HG02571 (cell line): ENCODE results near the gene MAP7D3.
"Not testable (repeated sequence)": the region's sequence is repeated elsewhere in the genome, so short reads cannot be mapped to it uniquely, and the experiment has no call there.

ENCODE experiments used
- ATAC-seq: cut with Tn5 transposase; IDR thresholded peaks from one replicate; pipeline ENCODE4 v1.9.1; 2021; ENCODE audit warnings: mild to moderate bottlenecking, moderate library complexity; ENCODE audit not compliant: unreplicated experiment

Gene MAP7D3

DNA sequence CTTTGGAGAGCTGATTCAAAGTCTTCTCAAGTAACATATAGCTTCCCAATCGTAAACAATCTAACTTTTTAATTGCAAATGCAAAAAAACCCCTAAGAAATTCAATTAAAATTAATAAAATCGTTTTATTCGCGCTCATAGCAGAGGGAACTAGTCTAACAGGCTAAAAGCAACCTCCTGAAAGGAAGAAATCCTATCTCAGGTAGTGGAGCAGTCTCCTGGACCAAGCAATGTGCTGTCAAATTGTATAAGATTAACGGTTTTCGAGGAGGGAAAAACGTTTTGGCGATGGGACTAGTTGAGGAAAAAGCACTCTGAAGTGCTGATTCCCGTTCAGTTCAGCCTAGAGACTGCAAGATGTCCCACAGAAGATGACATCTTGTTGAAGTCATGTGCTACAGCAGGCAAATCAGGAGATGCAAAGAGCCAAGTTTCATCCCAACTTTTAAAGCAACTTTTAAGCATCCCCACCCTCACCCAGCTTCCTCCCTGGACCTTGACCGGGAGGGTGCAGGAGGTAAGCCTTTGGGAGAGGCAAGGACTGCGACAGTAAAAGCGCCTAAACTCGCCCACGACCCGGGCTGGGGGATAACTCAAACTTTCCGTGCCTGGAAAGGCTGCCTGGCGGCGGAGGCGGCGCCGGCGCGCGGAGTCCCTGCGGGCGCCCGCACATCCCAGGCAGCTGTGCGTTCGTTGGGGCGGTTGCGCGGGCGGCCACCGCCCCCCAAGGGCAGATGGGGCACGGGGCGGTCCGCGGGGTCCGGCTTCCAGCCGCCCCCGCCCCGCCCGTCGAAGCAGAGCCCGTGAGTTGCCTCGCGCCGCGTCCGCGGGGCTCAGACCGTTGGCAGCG, 784 bp downstream of the MAP7D3 start:
- peak; percentile 32 for ATAC-seq

DNA sequence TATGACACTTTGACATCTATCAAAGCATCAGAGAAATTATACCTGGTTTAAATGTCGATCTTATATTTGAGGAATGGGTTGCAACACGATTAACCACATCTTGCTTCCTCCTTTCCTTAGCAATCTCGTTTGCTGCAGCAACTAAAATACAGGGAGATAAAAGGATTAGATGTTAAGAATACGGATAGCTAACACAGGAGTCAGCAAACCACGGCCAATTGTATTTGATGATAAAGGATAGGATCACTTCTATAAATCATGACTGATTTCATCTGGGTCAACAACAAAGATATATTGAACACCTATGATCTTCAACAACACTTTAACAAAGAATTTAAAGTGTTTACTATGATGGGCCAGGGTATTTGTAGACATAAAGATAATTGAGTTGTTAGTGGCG, 5.0 kb downstream of the MAP7D3 start:
- no peak for ATAC-seq

DNA sequence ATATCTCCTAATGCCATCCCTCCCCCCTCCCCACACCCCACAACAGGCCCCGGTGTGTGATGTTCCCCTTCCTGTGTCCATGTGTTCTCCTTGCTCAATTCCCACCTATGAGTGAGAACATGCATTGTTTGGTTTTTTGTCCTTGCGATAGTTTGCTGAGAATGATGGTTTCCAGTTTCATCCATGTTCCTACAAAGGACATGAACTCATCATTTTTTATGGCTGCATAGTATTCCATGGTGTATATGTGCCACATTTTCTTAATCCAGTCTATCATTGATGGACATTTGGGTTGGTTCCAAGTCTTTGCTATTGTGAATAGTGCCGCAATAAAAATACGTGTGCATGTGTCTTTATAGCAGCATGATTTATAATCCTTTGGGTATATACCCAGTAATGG, 13.4 kb downstream of the MAP7D3 start:
- not testable (repeated sequence) for ATAC-seq

DNA sequence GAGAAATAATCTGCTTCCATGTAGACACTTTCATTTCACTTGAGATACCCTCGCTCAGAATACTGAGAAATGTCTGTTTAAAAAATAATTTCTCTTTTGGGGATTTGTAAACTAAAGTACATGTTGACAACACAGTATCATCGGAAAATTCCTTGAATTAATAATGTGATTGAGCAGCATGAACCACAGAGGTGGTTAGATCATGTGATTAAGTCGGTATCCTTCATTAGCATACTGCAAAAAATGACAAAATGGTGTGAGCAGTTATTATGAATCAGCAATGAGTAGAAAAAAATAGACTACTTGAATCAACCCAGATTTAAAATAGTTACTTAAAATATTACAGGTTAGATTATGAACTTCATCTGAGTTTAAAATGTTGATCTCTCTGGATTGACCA, 14.1 kb downstream of the MAP7D3 start:
- ATAC-seq: no peak

DNA sequence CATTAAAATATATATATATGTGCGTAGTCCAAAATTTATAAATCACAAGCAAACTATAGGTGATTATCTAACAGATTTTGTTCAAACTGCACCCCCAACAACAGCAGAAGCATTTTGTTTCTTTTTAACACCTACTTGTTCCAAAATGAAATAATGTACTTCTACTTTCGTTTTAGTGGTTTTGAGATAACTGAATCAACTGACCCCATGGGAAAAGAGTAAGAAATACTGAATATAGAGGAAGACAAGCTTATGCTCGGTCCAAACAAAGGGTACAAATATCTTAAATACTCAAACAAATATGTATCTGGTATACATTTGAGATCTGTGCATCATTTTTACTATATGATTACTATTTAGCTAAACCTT, 22.4 kb downstream of the MAP7D3 start:
- no peak for ATAC-seq

DNA sequence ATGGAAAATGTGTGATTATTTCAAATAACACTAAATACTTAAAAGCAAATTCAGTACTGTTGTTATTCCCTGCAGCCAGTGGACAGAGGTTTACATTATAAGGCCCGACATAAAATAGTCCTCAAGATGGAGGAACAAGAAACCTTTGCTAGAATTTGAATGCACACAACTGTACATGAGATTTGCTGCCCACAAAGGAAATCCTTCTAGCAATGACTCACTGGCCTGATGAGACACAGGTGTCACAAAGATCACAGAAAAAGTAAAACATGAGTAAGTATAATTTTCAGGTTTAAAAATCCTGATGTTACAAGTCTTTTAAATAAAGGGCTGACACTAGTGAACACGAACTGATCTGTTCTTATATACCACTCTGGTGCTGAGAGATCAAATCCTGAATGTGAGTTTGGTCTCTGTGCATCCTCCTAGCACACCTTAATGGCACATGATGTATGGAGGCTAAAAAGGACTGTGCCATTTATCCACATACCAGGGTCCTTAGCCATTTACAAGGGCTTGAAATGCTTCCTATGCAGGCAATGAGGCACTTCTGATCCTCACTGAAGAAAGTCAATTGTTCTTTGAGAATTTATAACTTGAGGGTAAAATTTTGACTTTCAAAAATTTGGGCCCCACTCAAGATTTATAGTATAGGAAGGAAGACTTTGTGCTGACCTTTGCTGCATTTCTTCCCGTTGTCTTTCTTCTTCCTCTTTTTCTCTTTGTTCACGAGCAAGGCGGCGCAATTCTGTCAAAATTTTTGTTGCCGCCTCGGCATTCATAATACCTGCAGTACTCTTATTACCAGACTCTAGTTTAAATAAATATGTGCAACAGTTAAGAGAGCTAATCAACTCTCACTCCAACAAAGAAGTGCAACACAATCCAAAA, 23.0 kb downstream of the MAP7D3 start:
- ATAC-seq: peak; percentile 71

DNA sequence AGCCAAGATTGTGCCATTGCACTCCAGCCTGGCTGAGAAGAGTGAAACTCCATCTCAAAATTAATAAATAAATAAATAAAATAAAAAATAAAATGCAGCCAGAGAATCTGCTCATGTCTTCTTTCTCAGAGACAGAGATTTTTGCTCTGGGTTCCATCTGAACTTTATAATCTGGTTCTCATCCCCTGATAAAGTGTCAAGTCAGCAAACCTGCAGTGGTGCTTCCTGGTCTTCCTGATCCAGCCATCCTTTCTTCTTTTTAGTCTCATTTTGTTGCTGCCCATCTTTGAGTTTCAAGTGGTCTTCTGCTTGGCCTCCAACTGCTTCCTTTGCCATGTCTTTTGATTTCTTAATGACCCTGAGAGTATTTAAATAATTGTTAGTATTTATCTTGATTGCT, 24.1 kb downstream of the MAP7D3 start:
- ATAC-seq: no peak

DNA sequence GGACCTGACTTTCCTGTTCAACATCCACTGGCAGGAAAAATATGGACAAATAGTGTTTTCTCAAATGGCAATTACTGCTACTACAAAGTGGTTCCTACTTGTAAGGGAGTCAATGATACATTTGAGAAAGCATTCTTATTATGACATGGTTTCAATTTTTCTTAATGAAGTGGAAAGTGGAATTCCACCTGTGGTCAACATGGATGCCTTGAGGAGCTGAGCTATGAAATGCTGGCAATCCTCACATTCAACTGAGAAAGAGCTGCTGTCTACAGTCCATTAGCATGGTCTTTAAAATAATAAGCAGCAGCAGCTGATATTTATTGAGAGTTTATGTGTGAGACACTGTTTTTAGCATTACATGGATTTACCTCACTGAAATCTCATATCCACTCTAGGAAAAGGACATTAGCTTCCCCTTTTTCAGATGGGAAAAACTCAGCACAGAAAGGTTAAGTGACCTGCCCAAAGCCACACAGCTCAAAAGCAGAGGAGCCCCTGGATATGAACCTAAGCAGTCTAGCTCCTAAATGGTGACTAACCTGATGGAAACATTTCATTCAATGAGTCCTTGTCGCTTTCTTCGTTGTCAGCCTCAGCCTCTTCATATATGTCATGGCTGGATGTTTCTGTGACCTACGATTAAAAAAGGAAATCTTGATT, 29.2 kb downstream of the MAP7D3 start:
- no peak for ATAC-seq

DNA sequence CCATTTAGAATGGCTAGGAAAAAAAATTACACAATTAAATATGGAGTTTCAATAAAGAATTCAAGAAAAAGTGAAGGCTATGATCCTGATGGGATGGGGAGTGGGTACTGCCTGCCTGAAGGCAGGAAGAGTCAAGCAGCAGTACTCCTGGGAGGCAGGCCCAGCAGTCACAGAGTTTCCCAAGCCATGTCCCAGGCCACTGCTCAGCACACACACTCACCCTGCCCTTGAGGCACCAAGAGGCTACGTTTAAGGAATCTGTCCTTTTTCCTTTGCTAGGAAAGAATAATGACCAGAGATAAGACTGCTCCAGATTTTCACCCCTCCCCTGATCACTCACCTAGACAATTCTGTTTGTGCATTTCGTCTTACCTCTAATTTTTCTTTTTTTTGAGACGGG, 30.2 kb downstream of the MAP7D3 start:
- no peak for ATAC-seq

DNA sequence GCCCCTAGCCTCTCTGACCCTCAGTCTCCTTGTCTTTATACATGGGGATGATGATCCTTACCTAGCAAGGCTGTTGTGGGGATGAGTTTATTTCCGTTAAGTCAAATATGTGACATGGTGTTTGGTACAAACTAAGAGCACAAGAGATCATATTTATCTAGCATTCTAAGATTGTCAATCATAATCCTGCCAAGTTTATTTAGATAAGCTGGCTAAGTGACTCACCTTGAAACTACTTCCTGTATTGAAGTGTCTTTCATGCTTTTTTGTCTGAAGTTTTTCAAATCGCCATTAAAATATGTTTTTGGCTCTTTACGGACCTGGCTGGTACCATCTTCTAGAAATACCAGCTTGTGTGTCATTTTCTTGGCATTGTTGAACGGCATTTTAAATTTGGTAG, 30.7 kb downstream of the MAP7D3 start:
- ATAC-seq: no peak

DNA sequence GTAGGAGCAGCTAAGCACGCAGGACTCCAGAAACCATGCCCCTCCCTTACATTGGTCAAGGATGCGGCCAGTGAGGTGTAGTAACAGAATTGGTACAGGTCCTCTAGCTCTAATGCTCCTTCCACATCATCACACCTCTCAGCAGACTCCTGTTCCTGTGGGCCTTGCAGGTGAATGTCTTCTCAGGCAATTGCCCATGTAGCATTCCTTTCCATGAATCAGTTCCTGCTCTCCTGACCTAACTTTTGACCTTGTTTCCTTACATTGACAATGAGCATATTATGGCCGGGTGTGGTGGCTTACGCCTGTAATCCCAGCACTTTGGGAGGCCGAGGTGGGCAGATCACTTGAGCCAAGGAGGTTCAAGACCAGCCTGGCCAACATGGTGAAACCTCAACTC, 31.3 kb downstream of the MAP7D3 start:
- ATAC-seq: no peak

DNA sequence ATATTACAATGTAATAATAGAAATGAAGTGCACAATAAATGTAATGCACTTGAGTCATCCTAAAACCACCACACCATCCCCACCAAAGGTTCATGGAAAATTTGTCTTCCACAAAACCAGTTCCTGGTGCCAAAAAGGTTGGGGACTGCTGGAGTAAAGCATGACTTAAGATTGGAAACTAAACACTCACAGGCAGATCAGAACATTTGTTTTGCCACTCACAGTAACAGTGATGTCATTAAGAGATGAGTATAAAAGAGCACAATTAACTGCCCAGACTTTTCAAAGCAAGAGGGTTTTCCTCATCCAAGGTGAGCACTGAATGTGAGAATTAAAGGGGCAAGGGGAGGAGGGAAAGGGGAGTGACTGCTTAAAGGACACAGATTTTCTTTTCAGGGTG, 35.6 kb downstream of the MAP7D3 start:
- ATAC-seq: no peak

DNA sequence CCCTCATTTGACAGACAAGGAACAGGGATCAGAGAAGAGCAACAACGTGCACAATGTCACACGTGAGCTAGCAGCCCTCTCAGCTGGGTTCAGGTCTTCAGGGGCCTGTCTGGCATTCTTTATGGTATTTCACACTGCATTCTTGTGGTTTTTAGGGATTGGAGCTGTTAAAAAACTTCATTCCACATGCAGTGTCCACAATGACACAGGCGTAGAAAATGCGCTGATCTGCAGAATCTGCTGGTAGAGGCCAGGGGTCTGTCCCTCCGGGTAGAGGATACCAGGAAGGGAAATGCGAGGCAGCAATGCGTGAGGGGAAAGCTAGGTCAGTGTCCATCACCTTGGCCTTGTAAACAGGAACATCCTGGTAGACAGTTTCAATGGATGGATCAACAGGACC, 36.6 kb downstream of the MAP7D3 start:
- ATAC-seq: no peak

DNA sequence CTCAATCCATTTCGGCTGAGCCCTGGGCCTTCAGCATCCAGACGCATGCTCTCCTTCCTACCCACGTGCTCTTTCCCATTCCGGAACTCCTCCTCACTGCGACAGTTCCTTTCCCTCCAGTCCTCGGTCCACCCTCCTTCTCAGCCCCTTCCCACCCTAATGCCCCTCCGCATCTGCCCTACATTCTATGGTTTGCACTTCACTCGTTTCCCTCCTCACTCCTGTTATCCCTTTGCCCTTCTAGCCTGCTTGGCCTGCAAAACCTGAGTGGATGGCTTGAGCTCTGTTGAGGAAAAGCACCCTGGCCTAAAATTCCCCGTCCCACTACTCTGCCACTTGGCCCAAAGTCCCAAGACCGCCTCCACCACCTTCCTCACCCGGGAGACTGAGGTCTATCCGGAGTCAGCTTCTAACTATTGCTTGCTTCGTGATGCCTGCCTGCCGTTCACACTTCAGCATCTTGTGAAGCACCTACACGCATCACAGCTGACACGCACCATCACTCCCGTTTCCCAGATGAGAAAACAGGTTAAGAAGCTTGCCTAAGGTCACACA, 38.6 kb downstream of the MAP7D3 start:
- no peak for ATAC-seq

DNA sequence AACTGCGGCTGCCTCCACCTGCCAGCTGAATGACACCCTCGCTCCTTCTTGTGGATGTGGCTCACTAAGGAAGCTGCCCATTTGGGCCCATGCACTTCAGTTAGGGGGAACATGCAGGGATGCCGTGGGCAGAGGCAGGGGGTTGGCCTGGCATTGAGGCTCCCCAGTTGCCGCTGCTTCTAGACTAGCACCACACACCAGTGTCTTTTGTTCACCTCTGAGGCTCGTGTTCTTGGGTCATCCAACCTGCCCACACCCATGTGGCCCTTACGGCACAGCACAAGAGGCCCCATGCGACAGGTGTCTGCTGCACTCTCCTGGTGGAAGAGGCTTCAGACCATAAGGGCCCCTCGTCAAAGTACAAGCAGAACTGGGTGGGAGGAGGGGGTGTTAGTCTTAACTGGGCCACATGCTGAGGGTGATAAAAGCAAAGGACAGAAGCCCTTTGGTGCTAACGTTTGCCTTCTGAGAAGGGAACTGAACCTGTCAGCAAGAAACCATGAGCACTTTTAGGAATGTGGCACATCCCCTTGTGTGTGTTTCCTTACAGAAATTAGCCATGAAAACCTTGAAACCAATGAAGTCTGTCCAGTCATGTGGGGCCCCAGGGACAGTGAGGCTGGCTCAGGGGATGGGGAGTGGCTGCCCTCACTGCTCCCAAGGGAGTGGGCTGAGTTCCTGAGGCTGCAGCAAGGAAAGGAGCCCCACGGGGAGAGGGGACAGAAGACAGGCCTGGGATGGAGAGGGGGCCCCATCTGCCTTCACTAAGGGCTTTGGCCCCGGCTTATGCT, 39.2 kb downstream of the MAP7D3 start:
- no peak for ATAC-seq

DNA sequence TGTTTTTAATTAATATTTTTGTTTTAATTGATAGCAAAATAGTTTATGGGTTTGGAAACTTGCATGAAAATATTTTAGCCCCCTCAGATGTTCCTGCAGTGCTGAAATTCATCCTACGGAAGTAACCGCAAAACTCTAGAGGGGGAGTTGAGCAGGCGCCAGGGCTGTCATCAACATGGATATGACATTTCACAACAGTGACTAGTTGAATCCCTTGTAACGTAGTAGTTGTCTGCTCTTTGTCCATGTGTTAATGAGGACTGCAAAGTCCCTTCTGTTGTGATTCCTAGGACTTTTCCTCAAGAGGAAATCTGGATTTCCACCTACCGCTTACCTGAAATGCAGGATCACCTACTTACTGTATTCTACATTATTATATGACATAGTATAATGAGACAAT, 40.4 kb downstream of the MAP7D3 start:
- no peak for ATAC-seq

DNA sequence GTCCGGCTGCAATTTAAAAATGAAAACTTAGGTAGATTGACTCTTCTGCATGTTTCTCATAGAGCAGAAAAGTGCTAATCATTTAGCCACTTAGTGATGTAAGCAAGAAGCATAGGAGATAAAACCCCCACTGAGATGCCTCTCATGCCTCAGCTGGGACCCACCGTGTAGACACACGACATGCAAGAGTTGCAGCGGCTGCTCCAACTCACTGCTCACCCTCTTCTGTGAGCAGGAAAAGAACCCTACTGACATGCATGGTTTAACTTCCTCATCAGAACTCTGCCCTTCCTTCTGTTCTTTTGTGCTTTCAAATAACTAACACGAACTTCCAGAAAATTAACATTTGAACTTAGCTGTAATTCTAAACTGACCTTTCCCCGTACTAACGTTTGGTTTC, 41.0 kb downstream of the MAP7D3 start:
- ATAC-seq: no peak

DNA sequence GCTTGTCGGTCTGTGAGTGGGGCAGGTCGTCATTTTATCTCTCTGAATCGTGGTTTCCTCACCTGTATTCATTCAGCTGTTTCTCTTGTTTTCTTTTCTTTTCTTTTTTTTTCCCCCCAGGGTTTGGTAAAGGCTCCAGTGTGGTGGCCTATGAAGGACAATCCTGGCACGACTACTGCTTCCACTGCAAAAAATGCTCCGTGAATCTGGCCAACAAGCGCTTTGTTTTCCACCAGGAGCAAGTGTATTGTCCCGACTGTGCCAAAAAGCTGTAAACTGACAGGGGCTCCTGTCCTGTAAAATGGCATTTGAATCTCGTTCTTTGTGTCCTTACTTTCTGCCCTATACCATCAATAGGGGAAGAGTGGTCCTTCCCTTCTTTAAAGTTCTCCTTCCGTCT, 41.4 kb downstream of the MAP7D3 start:
- ATAC-seq: no peak

DNA sequence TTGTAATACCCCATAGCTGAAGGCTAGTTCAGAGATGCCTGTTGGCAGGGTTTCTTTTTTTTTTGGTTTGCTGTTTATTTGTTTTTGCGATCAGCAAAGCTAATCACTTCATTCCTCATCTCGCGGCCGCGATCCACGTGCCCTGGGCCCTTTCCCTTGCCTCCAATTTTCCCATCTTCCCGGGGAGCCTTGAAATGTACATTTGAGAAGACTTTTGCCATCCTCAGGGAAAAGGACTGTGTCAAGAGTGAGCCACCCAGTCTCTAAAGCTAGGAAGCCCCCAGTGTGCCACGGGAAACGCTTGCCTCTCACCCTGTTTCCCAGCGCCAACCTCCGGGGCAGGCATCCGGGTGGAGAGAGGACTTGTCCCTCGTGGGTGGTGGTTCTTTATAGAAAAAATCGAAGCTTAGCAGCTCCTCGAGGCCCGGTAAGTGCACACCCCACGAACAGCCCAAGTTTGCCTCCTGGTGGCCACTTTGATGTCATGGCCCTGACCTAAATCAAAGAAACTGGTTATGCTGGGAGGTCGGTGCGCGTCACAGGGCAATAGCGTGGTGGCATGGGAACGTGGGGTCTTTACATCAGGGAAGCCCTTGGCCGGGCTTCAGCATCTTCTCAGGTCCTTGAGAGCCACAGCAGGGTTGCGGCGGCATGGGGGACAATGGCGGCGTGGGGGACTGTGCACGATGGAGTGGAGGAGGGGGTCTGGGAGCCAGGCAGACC, 42.0 kb downstream of the MAP7D3 start:
- no peak for ATAC-seq

DNA sequence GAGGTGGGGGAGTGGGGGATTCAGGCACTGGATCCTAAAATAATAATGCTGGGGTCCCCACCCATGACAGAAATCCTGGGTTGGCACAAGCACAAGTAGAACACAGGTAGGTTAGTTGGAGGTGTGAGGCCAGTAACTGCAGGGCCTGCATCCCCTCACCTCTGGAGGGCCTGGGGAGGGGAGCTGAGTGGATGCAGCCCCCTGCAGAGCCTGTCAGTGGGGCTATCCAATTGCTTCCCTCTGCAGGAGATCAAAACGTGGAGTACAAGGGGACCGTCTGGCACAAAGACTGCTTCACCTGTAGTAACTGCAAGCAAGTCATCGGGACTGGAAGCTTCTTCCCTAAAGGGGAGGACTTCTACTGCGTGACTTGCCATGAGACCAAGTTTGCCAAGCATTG, 43.7 kb downstream of the MAP7D3 start:
- ATAC-seq: no peak
